Activated naive CD8-positive, alpha-beta T cell treated with anti-CD3 and anti-CD28 coated beads for 36 hours (primary cell): ENCODE measurements around the gene NTN1. TPM values are rescaled to one million over a fixed set of nuclear protein-coding genes. Genes with fewer than 3 reads are reported as not detected.

Experiments used
- DNase-seq: peaks from one replicate; pipeline ENCODE4 v3.0.0; 2021
- H3K27ac Mint-ChIP-seq: one replicate; pipeline ENCODE4 v1.8.0; 2022; ENCODE audit warnings: mild to moderate bottlenecking, moderate library complexity, mixed read lengths
- H3K27me3 Mint-ChIP-seq: one replicate; pipeline ENCODE4 v1.8.0; 2022; ENCODE audit warnings: mild to moderate bottlenecking, mixed read lengths
- H3K36me3 Mint-ChIP-seq: one replicate; pipeline ENCODE4 v1.8.0; 2021; ENCODE audit warnings: mild to moderate bottlenecking, mixed read lengths
- H3K4me1 Mint-ChIP-seq: one replicate; pipeline ENCODE4 v1.8.0; 2021; ENCODE audit warnings: mixed read lengths
- H3K4me3 Mint-ChIP-seq: one replicate; pipeline ENCODE4 v1.8.0; 2022; ENCODE audit warnings: mild to moderate bottlenecking, moderate library complexity, mixed read lengths
- H3K9me3 Mint-ChIP-seq: one replicate; pipeline ENCODE4 v1.8.0; 2022; ENCODE audit warnings: mixed read lengths
- total RNA-seq, 2 experiments: library from RNA; stranded (reverse); gene quantifications; one replicate each; pipeline ENCODE4 v1.2.3, GENCODE V29; 2021

The NTN1 gene
- total RNA-seq, 2 experiments from 2014 or later: 0.43 to 0.54 TPM

- Mint-ChIP-seq H3K36me3 (no peaks in the 10 kb centered on the region), H3K4me3 (peak overlapping the region; percentile 8), H3K4me1 (peaks cover 10% of the 10 kb centered on the region), H3K27me3 (peaks cover 77% of the 10 kb centered on the region), H3K27ac (no peak overlapping the region), H3K9me3 (no peaks in the 10 kb centered on the region)
- no peak for DNase-seq
These were observed 19.1 kb upstream of the NTN1 start for GRCh38 chr17:9002227-9002605.

DNA sequence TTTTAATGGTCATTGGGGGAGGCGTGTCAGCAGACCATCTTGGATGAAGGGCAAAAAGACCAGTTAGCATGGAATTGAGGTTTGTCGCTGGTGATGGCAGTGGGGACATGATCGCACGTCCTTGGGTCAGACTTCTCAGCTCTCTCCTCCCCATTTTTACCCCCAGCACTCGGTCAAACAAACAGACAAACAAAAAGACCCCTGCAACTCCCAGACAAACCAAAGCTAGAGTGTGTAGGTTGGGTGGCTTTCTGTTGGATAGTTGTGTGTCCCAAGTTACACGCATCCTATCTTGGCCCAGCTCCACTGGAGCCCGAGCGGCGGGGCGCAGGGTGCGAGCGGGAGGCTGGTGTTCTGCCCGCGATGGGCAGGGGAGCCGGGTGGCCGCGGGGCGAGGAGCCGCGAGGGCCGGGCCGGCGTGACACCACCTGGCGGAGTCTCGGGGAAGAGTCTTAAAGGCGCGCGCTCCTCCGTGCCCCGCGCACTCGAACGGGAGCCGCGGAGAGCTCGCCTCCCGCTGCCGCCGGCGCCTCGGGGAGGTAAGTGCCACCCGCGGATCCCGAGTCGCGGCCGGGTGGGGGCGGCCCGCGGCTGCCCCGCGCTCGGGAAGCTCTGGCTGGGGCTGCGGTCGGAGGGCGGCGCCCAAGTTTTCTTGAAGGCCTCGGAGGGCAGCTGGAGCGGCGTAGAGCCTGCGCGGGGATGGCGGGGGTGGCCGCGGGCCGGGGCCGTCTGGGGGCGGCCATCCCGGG lies 18.5 kb upstream of the NTN1 start:
- Mint-ChIP-seq H3K4me1 (peaks cover 10% of the 10 kb centered on the region), H3K27ac (no peak overlapping the region), H3K4me3 (peak overlapping the region; percentile 8), H3K36me3 (no peaks in the 10 kb centered on the region), H3K9me3 (no peaks in the 10 kb centered on the region), H3K27me3 (peaks cover 82% of the 10 kb centered on the region)
- peak; percentile 45 for DNase-seq

GRCh38 chr17:9003355-9004131 lies 17.8 kb upstream of the NTN1 start:
- H3K36me3 Mint-ChIP-seq: no peaks in the 10 kb centered on the region
- H3K9me3 Mint-ChIP-seq: no peaks in the 10 kb centered on the region
- peak overlapping the region; percentile 29 for H3K4me3 Mint-ChIP-seq
- H3K27me3 Mint-ChIP-seq: peaks cover 85% of the 10 kb centered on the region
- DNase-seq: no peak
- peaks cover 6% of the 10 kb centered on the region for H3K4me1 Mint-ChIP-seq
- H3K27ac Mint-ChIP-seq: no peak overlapping the region

DNA sequence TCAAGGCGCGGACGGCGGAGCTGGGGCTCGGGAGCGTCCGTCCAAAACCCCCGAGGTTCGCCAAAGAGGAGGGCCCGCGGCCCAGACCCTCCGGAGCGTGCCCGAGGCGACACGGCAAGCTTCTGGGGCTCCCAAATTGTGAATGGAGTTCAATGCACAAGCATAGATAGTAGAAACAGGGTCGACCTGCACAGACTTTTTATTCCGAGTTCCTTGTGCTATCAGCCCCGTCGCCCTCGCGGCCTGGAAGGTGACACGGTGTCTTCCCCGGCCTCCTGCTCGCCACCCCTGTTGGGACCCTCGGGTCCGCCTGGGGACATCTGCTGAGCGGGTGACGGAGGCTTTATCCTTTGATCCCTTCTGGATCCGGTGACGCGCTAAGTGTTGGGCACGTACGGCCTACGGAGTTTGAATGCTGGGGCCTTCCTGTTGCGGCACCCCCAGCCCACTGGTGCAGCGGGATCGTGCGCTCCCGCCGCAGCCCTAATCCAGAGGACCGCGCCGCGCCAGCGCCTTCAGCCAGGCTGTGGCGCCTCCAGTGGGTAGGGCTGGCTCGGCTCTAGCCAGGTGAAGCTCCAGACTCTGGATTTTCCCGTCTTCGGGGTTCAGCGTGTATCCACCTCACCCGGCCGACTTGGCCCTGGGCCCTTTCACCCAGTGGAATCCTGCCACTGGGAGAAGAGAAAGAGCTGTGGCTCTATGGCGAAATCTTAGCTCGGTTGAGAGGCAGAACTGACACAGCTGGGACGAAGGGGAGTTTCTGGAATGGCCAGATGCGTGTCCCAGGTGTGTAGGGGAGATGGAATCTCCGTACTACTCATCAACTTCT lies 17.0 kb upstream of the NTN1 start:
- Mint-ChIP-seq H3K4me3 (no peak overlapping the region), H3K4me1 (peaks cover 6% of the 10 kb centered on the region), H3K36me3 (no peaks in the 10 kb centered on the region), H3K9me3 (no peaks in the 10 kb centered on the region), H3K27ac (no peak overlapping the region), H3K27me3 (peaks cover 88% of the 10 kb centered on the region)
- DNase-seq: no peak

- H3K9me3 Mint-ChIP-seq: no peaks in the 10 kb centered on the region
- H3K27me3 Mint-ChIP-seq: peaks cover 88% of the 10 kb centered on the region
- H3K4me3 Mint-ChIP-seq: no peak overlapping the region
- H3K27ac Mint-ChIP-seq: no peak overlapping the region
- DNase-seq: no peak
- H3K4me1 Mint-ChIP-seq: peaks cover 6% of the 10 kb centered on the region
- no peaks in the 10 kb centered on the region for H3K36me3 Mint-ChIP-seq
These were observed 16.4 kb upstream of the NTN1 start for GRCh38 chr17:9004961-9005285.

- no peak overlapping the region for H3K27ac Mint-ChIP-seq
- DNase-seq: no peak
- H3K9me3 Mint-ChIP-seq: no peaks in the 10 kb centered on the region
- no peaks in the 10 kb centered on the region for H3K36me3 Mint-ChIP-seq
- no peak overlapping the region for H3K4me3 Mint-ChIP-seq
- H3K4me1 Mint-ChIP-seq: peaks cover 6% of the 10 kb centered on the region
- H3K27me3 Mint-ChIP-seq: peaks cover 86% of the 10 kb centered on the region
These were observed 15.0 kb upstream of the NTN1 start for GRCh38 chr17:9006175-9006767.

- H3K27ac Mint-ChIP-seq: no peak overlapping the region
- H3K9me3 Mint-ChIP-seq: no peaks in the 10 kb centered on the region
- H3K4me3 Mint-ChIP-seq: no peak overlapping the region
- no peaks in the 10 kb centered on the region for H3K36me3 Mint-ChIP-seq
- peaks cover 82% of the 10 kb centered on the region for H3K27me3 Mint-ChIP-seq
- peaks cover 4% of the 10 kb centered on the region for H3K4me1 Mint-ChIP-seq
- no peak for DNase-seq
These were observed 14.1 kb upstream of the NTN1 start for GRCh38 chr17:9007052-9007714.

GRCh38 chr17:9009096-9009495 lies 12.2 kb upstream of the NTN1 start:
- Mint-ChIP-seq H3K36me3 (no peaks in the 10 kb centered on the region), H3K27me3 (peaks cover 78% of the 10 kb centered on the region)

DNA sequence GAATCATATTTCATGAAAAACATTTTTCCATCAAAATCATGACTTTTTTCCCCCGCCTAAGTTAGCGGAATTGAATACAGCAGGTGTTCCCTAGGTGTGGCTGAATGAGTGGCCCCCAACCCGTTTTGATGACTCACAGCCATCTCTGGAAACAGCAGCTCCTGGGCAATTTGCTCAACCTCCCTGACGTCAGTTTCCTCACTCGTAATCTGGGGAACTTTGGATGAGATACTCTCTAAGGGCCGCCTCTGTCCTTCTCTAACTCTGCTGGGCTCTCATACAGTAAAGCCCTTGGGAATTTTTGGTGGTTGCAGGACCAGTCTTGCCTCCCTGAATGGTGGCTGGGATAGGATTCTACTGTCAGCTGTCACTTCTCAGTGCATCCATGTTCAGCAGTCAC lies 11.6 kb upstream of the NTN1 start:
- no peak overlapping the region for H3K4me3 Mint-ChIP-seq
- no peaks in the 10 kb centered on the region for H3K4me1 Mint-ChIP-seq
- DNase-seq: no peak
- no peak overlapping the region for H3K27ac Mint-ChIP-seq
- no peaks in the 10 kb centered on the region for H3K36me3 Mint-ChIP-seq
- no peaks in the 10 kb centered on the region for H3K9me3 Mint-ChIP-seq
- peaks cover 72% of the 10 kb centered on the region for H3K27me3 Mint-ChIP-seq

More at GRCh38 chr17:9009096-9009495, 12.2 kb upstream of the NTN1 start:
- Mint-ChIP-seq H3K4me3 (no peak overlapping the region), H3K9me3 (no peaks in the 10 kb centered on the region), H3K4me1 (no peaks in the 10 kb centered on the region), H3K27ac (no peak overlapping the region)
- no peak for DNase-seq

- H3K4me3 Mint-ChIP-seq: no peak overlapping the region
- peaks cover 63% of the 10 kb centered on the region for H3K27me3 Mint-ChIP-seq
- no peaks in the 10 kb centered on the region for H3K4me1 Mint-ChIP-seq
- H3K27ac Mint-ChIP-seq: no peak overlapping the region
- no peaks in the 10 kb centered on the region for H3K9me3 Mint-ChIP-seq
- H3K36me3 Mint-ChIP-seq: no peaks in the 10 kb centered on the region
- DNase-seq: no peak
These were observed 10.3 kb upstream of the NTN1 start for GRCh38 chr17:9011001-9011400.

GRCh38 chr17:9016941-9017552 lies 4.3 kb upstream of the NTN1 start:
- no peak for DNase-seq
- H3K9me3 Mint-ChIP-seq: no peaks in the 10 kb centered on the region
- H3K4me3 Mint-ChIP-seq: no peak overlapping the region
- no peak overlapping the region for H3K27ac Mint-ChIP-seq
- H3K27me3 Mint-ChIP-seq: peaks cover 34% of the 10 kb centered on the region
- no peaks in the 10 kb centered on the region for H3K4me1 Mint-ChIP-seq
- H3K36me3 Mint-ChIP-seq: no peaks in the 10 kb centered on the region

DNA sequence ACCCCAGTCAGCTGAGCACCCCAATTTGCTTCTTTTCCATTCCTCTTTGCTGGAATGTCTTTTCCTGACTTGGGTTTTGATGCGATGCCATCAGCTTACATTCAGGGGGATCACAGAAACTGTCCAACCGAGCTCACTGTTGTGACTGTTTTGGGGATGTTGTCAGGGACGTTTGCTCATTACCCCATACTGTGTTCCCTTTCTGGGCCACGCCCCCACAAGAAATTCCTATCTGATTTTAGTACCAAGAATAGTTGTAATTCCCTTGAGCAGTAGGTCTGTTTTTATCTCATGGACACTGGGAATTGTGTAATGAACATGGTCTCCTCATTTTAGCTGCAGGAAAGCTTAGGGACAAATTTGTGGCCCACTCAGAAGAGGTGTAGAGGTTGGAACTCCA lies 2.6 kb upstream of the NTN1 start:
- H3K27ac Mint-ChIP-seq: no peak overlapping the region
- no peak overlapping the region for H3K4me3 Mint-ChIP-seq
- H3K4me1 Mint-ChIP-seq: peaks cover 4% of the 10 kb centered on the region
- no peaks in the 10 kb centered on the region for H3K36me3 Mint-ChIP-seq
- DNase-seq: no peak
- H3K9me3 Mint-ChIP-seq: no peaks in the 10 kb centered on the region
- peaks cover 33% of the 10 kb centered on the region for H3K27me3 Mint-ChIP-seq

GRCh38 chr17:9020096-9020823 lies 1.1 kb upstream of the NTN1 start:
- Mint-ChIP-seq H3K4me1 (peaks cover 5% of the 10 kb centered on the region), H3K9me3 (no peaks in the 10 kb centered on the region), H3K27me3 (peaks cover 48% of the 10 kb centered on the region), H3K36me3 (no peaks in the 10 kb centered on the region), H3K27ac (no peak overlapping the region), H3K4me3 (peak overlapping the region; percentile 16)
- no peak for DNase-seq

DNA sequence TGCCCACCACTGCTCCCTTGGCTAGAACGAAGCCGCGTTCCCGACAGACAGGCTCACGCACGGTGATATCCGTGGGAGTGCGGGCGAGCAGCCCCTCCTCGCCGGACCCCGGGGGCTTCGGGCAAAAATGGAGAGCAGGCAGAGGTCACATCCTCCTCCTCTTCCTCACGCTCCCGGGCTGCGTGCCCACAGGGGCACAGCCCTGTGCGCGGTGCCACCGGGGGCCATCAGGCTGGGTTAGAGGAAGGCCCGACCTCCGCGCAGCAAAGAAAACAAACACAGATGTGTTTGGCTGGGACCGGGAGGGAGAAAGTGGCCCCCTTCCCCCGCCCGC lies 519 bp upstream of the NTN1 start:
- H3K4me3 Mint-ChIP-seq: peak overlapping the region; percentile 16
- no peaks in the 10 kb centered on the region for H3K9me3 Mint-ChIP-seq
- peaks cover 5% of the 10 kb centered on the region for H3K4me1 Mint-ChIP-seq
- DNase-seq: no peak
- H3K36me3 Mint-ChIP-seq: no peaks in the 10 kb centered on the region
- no peak overlapping the region for H3K27ac Mint-ChIP-seq
- peaks cover 49% of the 10 kb centered on the region for H3K27me3 Mint-ChIP-seq
